ENCODE data around the gene NLRC3. TPM values are rescaled to one million over a fixed set of nuclear protein-coding genes. Genes with fewer than 3 reads are reported as not detected.

The NLRC3 gene
- total RNA-seq, 1 experiment from 2014 or later, result not detected

DNA sequence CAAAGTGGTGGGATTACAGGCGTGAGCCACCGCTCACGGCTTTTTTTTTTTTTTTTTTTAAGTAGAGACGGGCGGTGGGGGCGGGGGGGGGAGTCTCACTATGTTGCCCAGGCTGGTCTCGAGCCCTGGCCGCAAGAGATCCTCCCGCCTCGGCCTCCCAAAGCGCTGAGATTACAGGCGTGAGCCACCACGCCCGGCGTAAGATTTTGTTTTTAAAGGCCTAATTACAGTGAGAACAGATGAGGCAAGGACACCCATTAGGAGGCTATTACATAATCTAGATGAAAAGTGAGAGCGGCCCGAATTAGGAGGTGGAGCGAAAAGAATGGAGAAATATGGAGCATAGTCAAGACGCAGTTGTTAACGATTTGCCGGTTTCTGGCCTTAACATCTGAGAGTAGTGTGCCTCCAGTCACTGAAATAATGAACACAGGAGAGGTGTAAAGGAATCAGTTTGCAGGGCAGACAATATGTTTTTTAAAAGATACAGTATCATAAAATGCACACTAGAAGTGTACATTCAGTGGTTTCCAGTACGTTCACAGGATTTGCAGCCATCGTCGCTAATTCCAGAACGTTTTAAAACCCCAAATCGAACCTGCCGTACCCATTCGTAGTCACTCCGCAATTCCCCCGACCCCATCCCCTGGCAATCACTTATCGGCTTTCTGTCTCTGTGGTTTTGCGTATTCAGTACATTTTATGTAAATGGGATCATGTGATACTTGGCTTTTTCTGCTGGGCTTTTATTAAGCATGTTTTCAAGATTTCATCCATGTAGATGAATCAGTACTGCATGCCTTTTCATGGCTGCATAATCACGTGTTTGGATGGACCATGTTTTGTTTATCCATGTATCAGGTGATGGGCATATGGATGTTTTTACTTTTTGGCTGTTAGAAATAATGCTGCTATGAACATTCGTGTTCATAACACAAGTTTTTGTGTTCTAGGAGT, 35.6 kb upstream of the NLRC3 start:
- ChIA-PET POLR2A (ENCODE audit: unreplicated experiment) (no interaction called here), CTCF (no interaction called here)
- Histone ChIP-seq H3K4me3 (ENCODE audit: low read length) (peak overlapping the region; percentile 99), H3K27me3 (ENCODE audit: low read length) (no peaks in the 10 kb centered on the region), H3K9me2 (replicated peaks; ENCODE audit: low read length) (no peaks in the 10 kb centered on the region), H3K9ac (ENCODE audit: low read length) (peak overlapping the region; percentile 91), H3K4me1 (ENCODE audit: insufficient read depth, low read length) (peaks cover 15% of the 10 kb centered on the region), H3K9me3 (ENCODE audit: low read length) (no peaks in the 10 kb centered on the region), H3K36me3 (ENCODE audit: low read depth, low read length) (no peaks in the 10 kb centered on the region), H2AFZ (ENCODE audit: low read length) (peak overlapping the region; percentile 99; the same call in 1 of the 2 replicates), H3K4me2 (ENCODE audit: low read length) (peak overlapping the region; percentile 93), H3F3A (ENCODE audit: low read length, unreplicated experiment) (no peaks in the 10 kb centered on the region), H3K27ac (ENCODE audit: low read length) (no peak overlapping the region), H3K79me2 (ENCODE audit: low read length) (peaks cover 62% of the 10 kb centered on the region), H4K20me1 (ENCODE audit: low read length) (no peaks in the 10 kb centered on the region)
- intact Hi-C loops (cut with micrococcal nuclease), result no loop called here
- no peak for DNase-seq
- no TSS peak for BruUV-seq (replicated peaks)
- no peak for ATAC-seq
- TF ChIP-seq EZH2 (IDR thresholded peaks at IDR 0.05; ENCODE audit: low read length, unreplicated experiment) (no peak), CTCF (conservative IDR thresholded peaks at IDR 0.05; ENCODE audit: low read depth, low read length) (no peak), EZH2phosphoT487 (IDR thresholded peaks at IDR 0.05; ENCODE audit: borderline replicate concordance, low read length) (no peak)

DNA sequence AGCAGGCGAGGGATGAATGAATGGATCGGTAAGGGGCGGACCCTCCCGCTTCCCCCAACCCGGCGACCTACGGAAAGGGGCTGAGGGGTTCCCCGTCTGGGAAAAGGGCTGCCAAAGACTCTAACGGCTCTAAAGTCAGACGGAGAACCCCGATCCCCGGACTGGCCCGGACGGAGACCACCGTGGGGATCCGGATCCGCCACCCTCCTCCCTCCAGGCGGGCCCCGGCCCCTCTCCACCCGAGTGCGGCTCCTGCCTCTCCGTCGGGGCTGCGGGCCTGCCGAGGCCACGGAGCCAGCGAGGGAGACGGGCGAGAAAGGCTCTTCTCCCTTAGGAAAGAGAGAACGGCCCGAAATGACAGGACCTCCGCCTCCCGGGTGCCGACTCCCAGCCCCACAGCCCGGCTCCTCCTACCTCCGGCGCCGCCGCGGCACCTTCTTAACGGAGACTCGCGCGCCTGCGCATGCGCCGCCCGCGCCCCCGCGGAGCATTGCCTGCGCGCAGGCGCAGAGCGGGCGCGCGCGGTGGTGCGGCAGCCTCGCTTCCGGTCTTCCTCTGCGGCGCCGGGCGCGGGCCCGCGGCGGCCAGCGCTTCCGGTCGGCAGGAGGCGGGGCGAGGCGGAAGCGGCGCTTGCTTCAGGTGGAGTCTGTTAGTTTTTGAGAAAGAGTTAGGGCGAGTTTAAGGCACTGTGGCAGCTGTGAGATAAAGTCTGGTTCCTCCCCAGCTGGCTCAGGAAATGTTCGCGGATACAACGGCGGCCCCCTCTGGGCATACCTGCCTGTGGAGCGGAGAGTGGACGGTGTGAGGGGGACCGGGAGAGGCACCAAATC, 34.2 kb upstream of the NLRC3 start, which contains the start of gene SLX4:
TSS of gene SLX4 (minus strand) at position 461 of the 830 bp plus-strand sequence. CDS start 2,642 bp downstream, outside the sequence.
- H3K79me2 ChIP-seq (ENCODE audit: low read length), result peaks cover 59% of the 10 kb centered on the region
- H4K20me1 ChIP-seq (ENCODE audit: low read length), result no peaks in the 10 kb centered on the region
- H3F3A ChIP-seq (ENCODE audit: low read length, unreplicated experiment), result no peaks in the 10 kb centered on the region
- TSS peak; percentile 50 for BruUV-seq (replicated peaks)
- H3K27ac ChIP-seq (ENCODE audit: low read length), result no peak within 1 kb of the TSS; the same call in 1 of the 2 replicates
- peak within 1 kb of the TSS; percentile 99 for H3K4me3 ChIP-seq (ENCODE audit: low read length)
- peak within 1 kb of the TSS; percentile 93 for H3K4me2 ChIP-seq (ENCODE audit: low read length)
- intact Hi-C loops (cut with micrococcal nuclease), result no loop called here
- H3K27me3 ChIP-seq (ENCODE audit: low read length), result no peaks in the 10 kb centered on the region
- H2AFZ ChIP-seq (ENCODE audit: low read length), result peak within 1 kb of the TSS; percentile 99
- peak within 1 kb of the TSS; percentile 91 for H3K9ac ChIP-seq (ENCODE audit: low read length)
- peaks cover 15% of the 10 kb centered on the region for H3K4me1 ChIP-seq (ENCODE audit: insufficient read depth, low read length)
- TF ChIP-seq EZH2 (IDR thresholded peaks at IDR 0.05; ENCODE audit: low read length, unreplicated experiment) (no peak), EZH2phosphoT487 (IDR thresholded peaks at IDR 0.05; ENCODE audit: borderline replicate concordance, low read length) (no peak), CTCF (conservative IDR thresholded peaks at IDR 0.05; ENCODE audit: low read depth, low read length) (no peak)
- POLR2A ChIA-PET (ENCODE audit: unreplicated experiment), result no interaction called here
- CTCF ChIA-PET, result no interaction called here
- H3K9me2 ChIP-seq (replicated peaks; ENCODE audit: low read length), result no peaks in the 10 kb centered on the region
- no peaks in the 10 kb centered on the region for H3K9me3 ChIP-seq (ENCODE audit: low read length)
- ATAC-seq (peak; percentile 88), DNase-seq (peak; percentile 94)
- no peaks in the 10 kb centered on the region for H3K36me3 ChIP-seq (ENCODE audit: low read depth, low read length)

All from PC-3 (cell line).